Measurements from ENCODE around the gene SYNE1.

Gene SYNE1

GRCh38 chr6:152364866-152365265 is 272.3 kb downstream of the SYNE1 start:
- no peaks in the 10 kb centered on the region for H3K9me3 ChIP-seq (ENCODE audit: control insufficient read depth in 1 of 2, low read length in 2 of 2)
- no peak overlapping the region for H3K27ac ChIP-seq (ENCODE audit: low read depth, low read length)
- no peak overlapping the region for H3K4me3 ChIP-seq (ENCODE audit: low read depth in 1 of 2, low read length in 2 of 2)
- H3K4me1 ChIP-seq (ENCODE audit: control insufficient read depth in 1 of 2, insufficient read depth in 2 of 2, low read length in 2 of 2), result no peaks in the 10 kb centered on the region
- H3K36me3 ChIP-seq (ENCODE audit: control insufficient read depth in 1 of 2, insufficient read depth in 2 of 2, low read length in 2 of 2), result peaks cover 0 to 3% of the 10 kb centered on the region in 2 donors
- H3K27me3 ChIP-seq (ENCODE audit: control insufficient read depth in 1 of 2, insufficient read depth in 2 of 2, low read length in 2 of 2), result no peaks in the 10 kb centered on the region
- H3K9ac ChIP-seq (ENCODE audit: low read depth in 1 of 2, low read length in 2 of 2), result no peak overlapping the region

DNA sequence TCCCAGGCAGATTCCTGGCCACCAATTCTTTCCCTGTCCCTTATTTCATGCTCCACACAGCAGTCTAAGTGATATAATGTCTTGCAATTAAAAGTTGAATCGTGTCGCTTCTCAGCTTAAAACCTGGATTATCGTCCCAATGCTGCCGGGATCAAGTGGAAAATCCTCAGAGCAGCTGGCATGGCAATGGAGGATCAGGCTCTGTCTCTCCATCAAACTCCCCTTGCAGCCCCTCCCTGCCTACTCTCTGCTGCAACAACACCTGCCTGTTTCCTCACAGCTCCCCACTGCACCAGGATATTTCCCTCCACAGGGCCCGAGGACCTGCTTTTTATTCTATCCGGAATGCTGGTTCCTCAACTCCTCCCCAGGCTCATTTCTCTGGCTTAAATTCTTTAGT is 277.1 kb downstream of the SYNE1 start:
- Histone ChIP-seq H3K36me3 (ENCODE audit: control insufficient read depth in 1 of 2, insufficient read depth in 2 of 2, low read length in 2 of 2) (peaks cover 0 to 9% of the 10 kb centered on the region in 2 donors), H3K27me3 (ENCODE audit: control insufficient read depth in 1 of 2, insufficient read depth in 2 of 2, low read length in 2 of 2) (no peaks in the 10 kb centered on the region), H3K4me1 (ENCODE audit: control insufficient read depth in 1 of 2, insufficient read depth in 2 of 2, low read length in 2 of 2) (no peaks in the 10 kb centered on the region), H3K9ac (ENCODE audit: low read depth in 1 of 2, low read length in 2 of 2) (no peak overlapping the region), H3K27ac (ENCODE audit: low read depth, low read length) (no peak overlapping the region), H3K9me3 (ENCODE audit: control insufficient read depth in 1 of 2, low read length in 2 of 2) (no peaks in the 10 kb centered on the region), H3K4me3 (ENCODE audit: low read depth in 1 of 2, low read length in 2 of 2) (no peak overlapping the region)

DNA sequence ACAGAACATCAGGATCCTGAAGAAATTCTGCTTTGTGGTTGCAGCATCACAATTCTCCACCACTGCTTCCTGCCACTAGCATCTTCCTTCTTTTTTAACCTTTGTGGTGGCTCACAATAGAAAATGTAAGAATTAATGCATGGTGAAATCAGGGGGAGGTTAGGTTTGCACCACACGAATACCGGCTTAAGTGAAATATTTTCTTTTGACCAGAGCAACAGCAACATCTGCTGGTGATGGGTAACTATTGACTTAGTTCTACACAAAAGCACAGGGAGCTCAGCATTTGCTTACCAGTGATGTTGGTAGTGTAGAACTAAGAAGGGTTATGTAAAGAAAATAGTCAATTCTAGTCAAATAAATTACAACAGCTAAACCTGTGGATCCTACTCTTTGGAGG is 280.5 kb downstream of the SYNE1 start:
- no peak overlapping the region for H3K9ac ChIP-seq (ENCODE audit: low read depth in 1 of 2, low read length in 2 of 2)
- no peak overlapping the region for H3K4me3 ChIP-seq (ENCODE audit: low read depth in 1 of 2, low read length in 2 of 2)
- no peak overlapping the region for H3K27ac ChIP-seq (ENCODE audit: low read depth, low read length)
- no peaks in the 10 kb centered on the region for H3K27me3 ChIP-seq (ENCODE audit: control insufficient read depth in 1 of 2, insufficient read depth in 2 of 2, low read length in 2 of 2)
- H3K4me1 ChIP-seq (ENCODE audit: control insufficient read depth in 1 of 2, insufficient read depth in 2 of 2, low read length in 2 of 2), result no peaks in the 10 kb centered on the region
- H3K9me3 ChIP-seq (ENCODE audit: control insufficient read depth in 1 of 2, low read length in 2 of 2), result no peaks in the 10 kb centered on the region
- H3K36me3 ChIP-seq (ENCODE audit: control insufficient read depth in 1 of 2, insufficient read depth in 2 of 2, low read length in 2 of 2), result peaks cover 4 to 15% of the 10 kb centered on the region in 2 donors

GRCh38 chr6:152356016-152356415 is 281.1 kb downstream of the SYNE1 start:
- Histone ChIP-seq H3K27ac (ENCODE audit: low read depth, low read length) (no peak overlapping the region), H3K27me3 (ENCODE audit: control insufficient read depth in 1 of 2, insufficient read depth in 2 of 2, low read length in 2 of 2) (no peaks in the 10 kb centered on the region), H3K36me3 (ENCODE audit: control insufficient read depth in 1 of 2, insufficient read depth in 2 of 2, low read length in 2 of 2) (peaks cover 4 to 13% of the 10 kb centered on the region in 2 donors), H3K9me3 (ENCODE audit: control insufficient read depth in 1 of 2, low read length in 2 of 2) (no peaks in the 10 kb centered on the region), H3K9ac (ENCODE audit: low read depth in 1 of 2, low read length in 2 of 2) (no peak overlapping the region), H3K4me3 (ENCODE audit: low read depth in 1 of 2, low read length in 2 of 2) (no peak overlapping the region), H3K4me1 (ENCODE audit: control insufficient read depth in 1 of 2, insufficient read depth in 2 of 2, low read length in 2 of 2) (no peaks in the 10 kb centered on the region)

DNA sequence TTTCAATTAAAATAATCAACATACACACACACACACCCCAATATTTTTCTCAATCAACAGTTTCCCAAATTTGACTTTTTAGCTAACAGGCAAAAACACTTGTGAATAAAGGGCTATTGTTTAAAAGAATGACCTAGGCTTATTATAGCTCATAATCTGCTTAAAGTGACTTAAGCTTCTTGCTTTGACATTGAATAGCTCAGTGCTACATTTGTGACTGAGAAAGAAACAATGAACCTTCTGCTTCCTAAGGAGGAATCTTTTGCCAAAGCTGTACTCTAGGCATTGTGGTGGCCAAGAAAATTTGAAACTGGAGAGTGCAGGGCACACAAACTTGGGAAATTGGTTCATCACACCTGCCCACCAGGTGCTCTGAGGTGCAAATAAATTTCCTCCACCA is 282.0 kb downstream of the SYNE1 start:
- Histone ChIP-seq H3K4me1 (ENCODE audit: control insufficient read depth in 1 of 2, insufficient read depth in 2 of 2, low read length in 2 of 2) (no peaks in the 10 kb centered on the region), H3K4me3 (ENCODE audit: low read depth in 1 of 2, low read length in 2 of 2) (no peak overlapping the region), H3K36me3 (ENCODE audit: control insufficient read depth in 1 of 2, insufficient read depth in 2 of 2, low read length in 2 of 2) (peaks cover 4 to 13% of the 10 kb centered on the region in 2 donors), H3K27ac (ENCODE audit: low read depth, low read length) (no peak overlapping the region), H3K9me3 (ENCODE audit: control insufficient read depth in 1 of 2, low read length in 2 of 2) (no peaks in the 10 kb centered on the region), H3K9ac (ENCODE audit: low read depth in 1 of 2, low read length in 2 of 2) (no peak overlapping the region), H3K27me3 (ENCODE audit: control insufficient read depth in 1 of 2, insufficient read depth in 2 of 2, low read length in 2 of 2) (no peaks in the 10 kb centered on the region)

DNA sequence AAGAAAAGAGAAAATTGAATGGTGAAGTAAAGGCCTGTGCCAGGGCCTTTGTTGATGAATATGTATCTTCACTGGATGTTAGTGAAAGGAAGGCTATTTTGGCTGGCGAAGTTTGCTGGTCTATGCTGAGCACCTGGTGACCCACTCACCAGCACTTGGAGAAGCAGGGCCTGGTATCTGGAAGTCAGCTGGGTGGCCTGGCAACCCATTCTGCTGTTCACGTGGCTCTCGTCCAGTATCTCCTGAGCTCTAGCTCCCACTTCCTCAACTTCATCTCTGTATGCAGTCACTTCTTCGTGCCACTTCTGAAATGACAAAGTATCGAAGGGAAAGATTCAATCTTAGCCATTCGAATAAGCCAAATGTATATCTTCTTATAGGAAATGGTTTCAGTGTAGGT is 283.7 kb downstream of the SYNE1 start:
- Histone ChIP-seq H3K27me3 (ENCODE audit: control insufficient read depth in 1 of 2, insufficient read depth in 2 of 2, low read length in 2 of 2) (no peaks in the 10 kb centered on the region), H3K4me1 (ENCODE audit: control insufficient read depth in 1 of 2, insufficient read depth in 2 of 2, low read length in 2 of 2) (no peaks in the 10 kb centered on the region), H3K27ac (ENCODE audit: low read depth, low read length) (no peak overlapping the region), H3K4me3 (ENCODE audit: low read depth in 1 of 2, low read length in 2 of 2) (no peak overlapping the region), H3K9ac (ENCODE audit: low read depth in 1 of 2, low read length in 2 of 2) (no peak overlapping the region), H3K9me3 (ENCODE audit: control insufficient read depth in 1 of 2, low read length in 2 of 2) (no peaks in the 10 kb centered on the region), H3K36me3 (ENCODE audit: control insufficient read depth in 1 of 2, insufficient read depth in 2 of 2, low read length in 2 of 2) (peaks cover 4 to 13% of the 10 kb centered on the region in 2 donors)

- H3K4me1 ChIP-seq (ENCODE audit: control insufficient read depth in 1 of 2, insufficient read depth in 2 of 2, low read length in 2 of 2), result no peaks in the 10 kb centered on the region
- no peaks in the 10 kb centered on the region for H3K27me3 ChIP-seq (ENCODE audit: control insufficient read depth in 1 of 2, insufficient read depth in 2 of 2, low read length in 2 of 2)
- peaks cover 4 to 7% of the 10 kb centered on the region in 2 donors for H3K36me3 ChIP-seq (ENCODE audit: control insufficient read depth in 1 of 2, insufficient read depth in 2 of 2, low read length in 2 of 2)
- H3K27ac ChIP-seq (ENCODE audit: low read depth, low read length), result no peak overlapping the region
- H3K9me3 ChIP-seq (ENCODE audit: control insufficient read depth in 1 of 2, low read length in 2 of 2), result no peaks in the 10 kb centered on the region
- H3K4me3 ChIP-seq (ENCODE audit: low read depth in 1 of 2, low read length in 2 of 2), result no peak overlapping the region
- H3K9ac ChIP-seq (ENCODE audit: low read depth in 1 of 2, low read length in 2 of 2), result no peak overlapping the region
Measured at GRCh38 chr6:152351742-152352141, 285.4 kb downstream of the SYNE1 start.

DNA sequence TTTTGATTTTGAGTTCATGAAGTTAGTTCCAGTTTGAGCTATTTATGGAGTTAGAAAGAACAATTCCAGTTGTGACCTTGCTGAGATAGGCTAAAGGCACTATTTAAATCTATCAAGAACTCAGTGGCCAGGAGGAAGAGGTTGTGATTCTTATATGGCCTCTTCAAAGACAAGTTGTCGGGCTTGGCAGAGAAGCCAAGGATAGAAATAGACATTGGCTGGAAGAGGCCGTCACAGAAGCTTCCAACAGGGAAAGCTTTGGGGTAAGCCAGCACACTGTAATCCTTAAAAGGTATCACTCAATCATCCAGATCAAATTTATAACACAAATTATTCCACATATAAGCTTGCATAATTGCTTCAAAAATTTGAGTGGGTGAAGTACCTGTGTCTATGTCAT is 286.1 kb downstream of the SYNE1 start:
- Histone ChIP-seq H3K9ac (ENCODE audit: low read depth in 1 of 2, low read length in 2 of 2) (no peak overlapping the region), H3K4me1 (ENCODE audit: control insufficient read depth in 1 of 2, insufficient read depth in 2 of 2, low read length in 2 of 2) (no peaks in the 10 kb centered on the region), H3K27ac (ENCODE audit: low read depth, low read length) (no peak overlapping the region), H3K36me3 (ENCODE audit: control insufficient read depth in 1 of 2, insufficient read depth in 2 of 2, low read length in 2 of 2) (peaks cover 4 to 7% of the 10 kb centered on the region in 2 donors), H3K4me3 (ENCODE audit: low read depth in 1 of 2, low read length in 2 of 2) (no peak overlapping the region), H3K9me3 (ENCODE audit: control insufficient read depth in 1 of 2, low read length in 2 of 2) (no peaks in the 10 kb centered on the region), H3K27me3 (ENCODE audit: control insufficient read depth in 1 of 2, insufficient read depth in 2 of 2, low read length in 2 of 2) (no peaks in the 10 kb centered on the region)

GRCh38 chr6:152348116-152348515 is 289.0 kb downstream of the SYNE1 start:
- Histone ChIP-seq H3K27me3 (ENCODE audit: control insufficient read depth in 1 of 2, insufficient read depth in 2 of 2, low read length in 2 of 2) (no peaks in the 10 kb centered on the region), H3K4me3 (ENCODE audit: low read depth in 1 of 2, low read length in 2 of 2) (no peak overlapping the region), H3K36me3 (ENCODE audit: control insufficient read depth in 1 of 2, insufficient read depth in 2 of 2, low read length in 2 of 2) (peaks cover 2 to 6% of the 10 kb centered on the region in 2 donors), H3K27ac (ENCODE audit: low read depth, low read length) (no peak overlapping the region), H3K9ac (ENCODE audit: low read depth in 1 of 2, low read length in 2 of 2) (no peak overlapping the region), H3K9me3 (ENCODE audit: control insufficient read depth in 1 of 2, low read length in 2 of 2) (no peaks in the 10 kb centered on the region), H3K4me1 (ENCODE audit: control insufficient read depth in 1 of 2, insufficient read depth in 2 of 2, low read length in 2 of 2) (no peaks in the 10 kb centered on the region)

GRCh38 chr6:152343735-152344360 is 293.3 kb downstream of the SYNE1 start:
- H3K4me3 ChIP-seq (ENCODE audit: low read depth in 1 of 2, low read length in 2 of 2), result no peak overlapping the region
- H3K27ac ChIP-seq (ENCODE audit: low read depth, low read length), result no peak overlapping the region
- no peaks in the 10 kb centered on the region for H3K27me3 ChIP-seq (ENCODE audit: control insufficient read depth in 1 of 2, insufficient read depth in 2 of 2, low read length in 2 of 2)
- peaks cover 0 to 3% of the 10 kb centered on the region in 2 donors for H3K36me3 ChIP-seq (ENCODE audit: control insufficient read depth in 1 of 2, insufficient read depth in 2 of 2, low read length in 2 of 2)
- H3K9ac ChIP-seq (ENCODE audit: low read depth in 1 of 2, low read length in 2 of 2), result no peak overlapping the region
- H3K9me3 ChIP-seq (ENCODE audit: control insufficient read depth in 1 of 2, low read length in 2 of 2), result no peaks in the 10 kb centered on the region
- no peaks in the 10 kb centered on the region for H3K4me1 ChIP-seq (ENCODE audit: control insufficient read depth in 1 of 2, insufficient read depth in 2 of 2, low read length in 2 of 2)

DNA sequence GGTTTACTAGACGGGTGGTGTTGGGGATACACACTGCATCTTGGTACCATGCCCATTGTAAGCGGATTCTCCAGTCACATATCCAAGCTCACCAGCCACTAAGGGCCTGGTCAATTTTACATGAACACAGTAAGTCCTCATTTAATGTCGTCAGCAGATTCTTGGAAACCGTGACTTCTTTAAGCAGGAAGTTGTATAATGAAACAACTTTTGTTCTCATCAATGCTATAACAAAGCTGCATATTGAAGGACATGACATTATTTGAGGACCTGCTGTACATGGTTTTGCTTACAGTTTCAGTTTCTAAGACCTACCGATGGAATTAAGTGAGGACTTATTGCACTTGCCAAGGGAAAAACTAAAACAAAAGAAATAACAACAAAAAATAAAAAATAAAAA is 295.6 kb downstream of the SYNE1 start:
- no peaks in the 10 kb centered on the region for H3K4me1 ChIP-seq (ENCODE audit: control insufficient read depth in 1 of 2, insufficient read depth in 2 of 2, low read length in 2 of 2)
- no peak overlapping the region for H3K9ac ChIP-seq (ENCODE audit: low read depth in 1 of 2, low read length in 2 of 2)
- no peaks in the 10 kb centered on the region for H3K27me3 ChIP-seq (ENCODE audit: control insufficient read depth in 1 of 2, insufficient read depth in 2 of 2, low read length in 2 of 2)
- H3K27ac ChIP-seq (ENCODE audit: low read depth, low read length), result no peak overlapping the region
- H3K9me3 ChIP-seq (ENCODE audit: control insufficient read depth in 1 of 2, low read length in 2 of 2), result no peaks in the 10 kb centered on the region
- H3K4me3 ChIP-seq (ENCODE audit: low read depth in 1 of 2, low read length in 2 of 2), result no peak overlapping the region
- H3K36me3 ChIP-seq (ENCODE audit: control insufficient read depth in 1 of 2, insufficient read depth in 2 of 2, low read length in 2 of 2), result peaks cover 0 to 3% of the 10 kb centered on the region in 2 donors

Measured in duodenal mucosa (tissue), 2 donors.